MG63 (cell line): Measurements from ENCODE around the gene CCDC152. TPM values are rescaled to one million over a fixed set of nuclear protein-coding genes. Genes with fewer than 3 reads are reported as not detected.

Experiments used
- total RNA-seq: library from RNA; depleted of rRNA; stranded (reverse); fragments of >200 nt; shearing (Covaris generic); gene quantifications from 2 replicates; pipeline ENCODE4 v1.2.3, GENCODE V29; 2014; ENCODE audit warnings: low replicate concordance; rRNA removed

The CCDC152 gene
- total RNA-seq, 1 experiment from 2014 or later, result 2.5 TPM

Other genes starting within 250 kb of the CCDC152 start
- gene SELENOP, start 55.1 kb downstream of the CCDC152 start, total RNA-seq, result 1.5 and 25.0 TPM in 2 replicates